SK-N-SH (cell line): ENCODE measurements around the gene S100A9.

Source experiments
- CHD2 ChIP-seq: fragments of 150-350 bp; IDR thresholded peaks from 2 replicates; pipeline ENCODE4 v1.6.1; 2018; ENCODE audit warnings: low read length; ENCODE audit not compliant: partially characterized antibody
- CTCF ChIP-seq: fragments of 200-600 bp; sonication (generic); IDR thresholded peaks from 2 replicates; pipeline ENCODE4 v1.6.1; 2017; ENCODE audit warnings: antibody characterized with exemption, mild to moderate bottlenecking, moderate library complexity
- FOXM1 ChIP-seq: IDR thresholded peaks from 2 replicates; pipeline ENCODE4 v1.4.0; 2012; ENCODE audit warnings: low read depth, mild to moderate bottlenecking
- MAX ChIP-seq: IDR thresholded peaks from 2 replicates; pipeline ENCODE4 v1.4.0; 2012; ENCODE audit warnings: low read depth
- REST ChIP-seq: IDR thresholded peaks from 2 replicates; pipeline ENCODE4 v1.6.1; 2012; ENCODE audit warnings: mild to moderate bottlenecking, low read depth, low read length, moderate library complexity
- RFX5 ChIP-seq: IDR thresholded peaks from 2 replicates; pipeline ENCODE4 v1.6.1; 2012; ENCODE audit warnings: mild to moderate bottlenecking, improper control_type of control experiment, low read length
- SIN3A ChIP-seq: IDR thresholded peaks from 2 replicates; pipeline ENCODE4 v1.6.1; 2012; ENCODE audit warnings: low read depth, mild to moderate bottlenecking, low read length, moderate library complexity, borderline replicate concordance
- TCF12 ChIP-seq: IDR thresholded peaks from 2 replicates; pipeline ENCODE4 v1.4.0; 2012
- TEAD4 ChIP-seq: IDR thresholded peaks from 2 replicates; pipeline ENCODE4 v1.4.0; 2012; ENCODE audit warnings: mild to moderate bottlenecking, borderline replicate concordance; ENCODE audit not compliant: insufficient read depth
- USF1 ChIP-seq: IDR thresholded peaks from 2 replicates; pipeline ENCODE4 v1.4.0; 2012; ENCODE audit warnings: low read depth, borderline replicate concordance
- ZBTB33 ChIP-seq: IDR thresholded peaks from 2 replicates; pipeline ENCODE4 v1.4.0; 2012; ENCODE audit warnings: low read depth, borderline replicate concordance

- TF ChIP-seq CTCF, result no peak
- TF ChIP-seq TCF12, result no peak
- no peak for TF ChIP-seq FOXM1
- TF ChIP-seq SIN3A, result no peak
- TF ChIP-seq USF1, result no peak
- TF ChIP-seq RFX5, result no peak
- no peak for TF ChIP-seq CHD2
- no peak for TF ChIP-seq MAX
- TF ChIP-seq TEAD4, result no peak
- TF ChIP-seq REST, result no peak
- no peak for TF ChIP-seq ZBTB33
These were observed 2.5 kb downstream of the S100A9 start for GRCh38 chr1:153360190-153360589.
